MCF 10A (cell line): Measurements from ENCODE around the gene DDX25. TPM values are rescaled to one million over a fixed set of nuclear protein-coding genes. Genes with fewer than 3 reads are reported as not detected.
A peak's percentile ranks its signal among the peaks of the same experiment; 100 is the strongest.

Source experiments
- BruUV-seq: library from RNA; stranded (reverse); fragments of 400-500 nt; replicated peaks from 2 replicates; lab custom pipeline; 2021; lab: Mats Ljungman, UMichigan
- CTCF ChIA-PET: fragments of 300-600 bp; sonication (Branson Sonifier 250); formaldehyde crosslinking; extraction: SDS; loops from one replicate; lab custom pipeline; 2021; ENCODE audit warnings: antibody characterized with exemption, inconsistent platforms; lab: Yijun Ruan, JAX
- POLR2A ChIA-PET: fragments of 300-600, 350-650 bp; sonication (Branson Sonifier 250); formaldehyde crosslinking; extraction: SDS; loops from one replicate; lab custom pipeline; 2020; ENCODE audit warnings: antibody characterized with exemption, inconsistent platforms; lab: Yijun Ruan, JAX
- DNase-seq: peaks from one replicate; pipeline ENCODE4 v3.0.0-alpha.2; 2018; ENCODE audit not compliant: unreplicated experiment
- H3K27ac Mint-ChIP-seq: one replicate; pipeline ENCODE4 v1.8.0; 2022; ENCODE audit warnings: mild to moderate bottlenecking, low read depth, mixed read lengths; ENCODE audit not compliant: unreplicated experiment
- H3K27me3 Mint-ChIP-seq: one replicate; pipeline ENCODE4 v1.8.0; 2022; ENCODE audit warnings: mixed read lengths; ENCODE audit not compliant: insufficient read depth, unreplicated experiment
- H3K36me3 Mint-ChIP-seq: one replicate; pipeline ENCODE4 v1.8.0; 2022; ENCODE audit warnings: mild to moderate bottlenecking, moderate library complexity, mixed read lengths; ENCODE audit not compliant: insufficient read depth, unreplicated experiment
- H3K4me1 Mint-ChIP-seq: one replicate; pipeline ENCODE4 v1.8.0; 2022; ENCODE audit warnings: mixed read lengths; ENCODE audit not compliant: insufficient read depth, unreplicated experiment
- H3K4me3 Mint-ChIP-seq: one replicate; pipeline ENCODE4 v1.8.0; 2022; ENCODE audit warnings: mild to moderate bottlenecking, moderate library complexity, mixed read lengths; ENCODE audit not compliant: unreplicated experiment
- H3K9me3 Mint-ChIP-seq: one replicate; pipeline ENCODE4 v1.8.0; 2022; ENCODE audit warnings: mixed read lengths; ENCODE audit not compliant: unreplicated experiment
- CTCF ChIP-seq: fragments of 200-600 bp; IDR thresholded peaks from one replicate; pipeline ENCODE4 v1.8.0; 2022; ENCODE audit warnings: antibody characterized with exemption, mild to moderate bottlenecking; ENCODE audit not compliant: unreplicated experiment
- intact Hi-C: fragments of 100-400 bp; cut with micrococcal nuclease; formaldehyde crosslinking; loops from 2 replicates; pipeline ENCODE4 v1.14.1; 2022
- total RNA-seq: library from RNA; stranded (reverse); gene quantifications from 2 replicates; pipeline ENCODE4 v1.2.3, GENCODE V29; 2022

DDX25 gene
- total RNA-seq, 1 experiment from 2014 or later, result not detected

GRCh38 chr11:125923012-125923579 lies 18.8 kb downstream of the DDX25 start:
- DNase-seq, result peak; percentile 77
- no TSS peak for BruUV-seq
- peak; percentile 83 for TF ChIP-seq CTCF
- Mint-ChIP-seq H3K36me3 (no peaks in the 10 kb centered on the region), H3K4me3 (no peak overlapping the region), H3K27me3 (peaks cover 53% of the 10 kb centered on the region), H3K27ac (no peak overlapping the region), H3K4me1 (peaks cover 8% of the 10 kb centered on the region), H3K9me3 (no peaks in the 10 kb centered on the region)
- ChIA-PET POLR2A (interaction anchor here (0.6 to 2.1 kb wide), 3 partner anchors 138 to 296 kb away, joined by 3 to 12 read pairs (median 4); no protein-coding TSS in a partner anchor), CTCF (interaction anchor here (0.5 to 8.0 kb wide), 40 partner anchors 9 to 823 kb away, joined by 3 to 114 read pairs (median 5); partner anchors contain the start of genes CDON and PUS3)
- intact Hi-C loops, result loop anchor here (1.0 to 5.0 kb wide), 4 partner anchors 138 to 559 kb away; partner anchors contain the start of genes FOXRED1 and SRPRA

GRCh38 chr11:125923633-125924032 lies 19.3 kb downstream of the DDX25 start:
- no peak overlapping the region for H3K4me3 Mint-ChIP-seq
- POLR2A ChIA-PET, result interaction anchor here (0.6 to 2.1 kb wide), 3 partner anchors 138 to 340 kb away, joined by 3 to 12 read pairs (median 3); no protein-coding TSS in a partner anchor
- no peak for TF ChIP-seq CTCF
- H3K9me3 Mint-ChIP-seq, result no peaks in the 10 kb centered on the region
- peaks cover 48% of the 10 kb centered on the region for H3K27me3 Mint-ChIP-seq
- intact Hi-C loops, result loop anchor here (1.0 to 5.0 kb wide), 4 partner anchors 138 to 559 kb away; partner anchors contain the start of genes FOXRED1 and SRPRA
- BruUV-seq, result no TSS peak
- CTCF ChIA-PET, result interaction anchor here (0.5 to 8.0 kb wide), 28 partner anchors 8 to 562 kb away, joined by 3 to 114 read pairs (median 5); partner anchors contain the start of genes CDON and PUS3
- peaks cover 8% of the 10 kb centered on the region for H3K4me1 Mint-ChIP-seq
- no peaks in the 10 kb centered on the region for H3K36me3 Mint-ChIP-seq
- DNase-seq, result no peak
- no peak overlapping the region for H3K27ac Mint-ChIP-seq

DNA sequence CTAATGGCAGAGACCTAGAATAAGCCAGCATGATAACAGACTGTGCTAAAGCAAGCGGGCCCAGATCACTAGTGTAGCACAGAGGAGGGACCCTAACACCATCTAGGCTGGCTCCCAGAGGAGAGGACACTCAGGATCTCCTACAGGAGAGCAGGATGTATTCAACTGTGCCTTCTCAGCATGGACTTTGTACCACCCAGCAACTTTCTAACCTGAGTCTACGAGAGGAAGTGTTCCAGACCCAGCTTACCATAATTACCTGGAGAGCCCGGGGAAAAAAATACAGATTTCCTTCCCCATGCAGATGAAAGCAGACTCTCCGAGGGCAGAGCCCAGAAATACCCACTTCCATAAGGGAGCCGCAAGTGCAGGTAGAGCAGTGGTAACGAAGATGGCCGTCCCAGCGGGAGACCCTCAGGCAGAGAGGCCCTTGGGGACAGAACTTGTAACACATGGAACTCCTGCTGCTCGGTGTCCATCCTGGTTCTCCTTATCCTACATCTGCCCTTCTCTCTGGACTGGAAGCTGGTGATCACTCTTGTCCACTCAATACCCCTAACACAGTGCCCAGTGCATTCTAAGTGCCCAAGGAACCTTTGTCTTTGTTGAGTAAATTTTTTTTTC lies 20.2 kb downstream of the DDX25 start:
- Mint-ChIP-seq H3K4me1 (peaks cover 8% of the 10 kb centered on the region), H3K9me3 (no peaks in the 10 kb centered on the region), H3K36me3 (no peaks in the 10 kb centered on the region), H3K27ac (no peak overlapping the region), H3K27me3 (peaks cover 44% of the 10 kb centered on the region), H3K4me3 (no peak overlapping the region)
- POLR2A ChIA-PET, result interaction anchor here (0.6 to 2.1 kb wide), 3 partner anchors 137 to 437 kb away, joined by 3 to 12 read pairs (median 4); no protein-coding TSS in a partner anchor
- BruUV-seq, result no TSS peak
- TF ChIP-seq CTCF, result no peak
- intact Hi-C loops, result loop anchor here (5.0 kb wide), 2 partner anchors 343 to 558 kb away; partner anchors contain the start of genes FOXRED1 and SRPRA
- DNase-seq, result no peak
- CTCF ChIA-PET, result interaction anchor here (0.9 to 8.0 kb wide), 21 partner anchors 8 to 285 kb away, joined by 3 to 114 read pairs (median 9); partner anchors contain the start of genes CDON and HYLS1
